ENCODE measurements around the gene ZNFX1. TPM values are rescaled to one million over a fixed set of nuclear protein-coding genes. Genes with fewer than 3 reads are reported as not detected.

ZNFX1 gene
- total and polyA plus RNA-seq, 7 donors = 8.4 to 29.6 (median 21.7) TPM

GRCh38 chr20:49320460-49320859 lies 42.6 kb upstream of the ZNFX1 start:
- DNase-seq (no peak), ATAC-seq (peak in 1 of 4 donors; percentile 26)
- no peaks in the 10 kb centered on the region for H3K36me3 ChIP-seq (ENCODE audit: insufficient read depth in 1 of 2, low read depth in 1 of 2)
- peaks cover 4% of the 10 kb centered on the region for H3K4me1 ChIP-seq
- WGBS, 3 donors = 0 to 2% (median 0%) methylated on average over 1 of the region's 1 CpG
- H3K27me3 ChIP-seq (ENCODE audit: insufficient read depth in 3 of 3, low read length in 2 of 3) = peaks cover 0 to 72% (median 16%) of the 10 kb centered on the region in 3 donors
- no peaks in the 10 kb centered on the region for H3K9me3 ChIP-seq
- intact Hi-C loops (cut with DNase I) = no loop called here
- no peak overlapping the region for H3K4me3 ChIP-seq
- H3K27ac ChIP-seq = no peak overlapping the region
- no peak for TF ChIP-seq CTCF (IDR thresholded peaks at IDR 0.05)

GRCh38 chr20:49319208-49319809 lies 41.5 kb upstream of the ZNFX1 start:
- 12 to 17% (median 12%) methylated on average over 25 of the region's 25 CpGs for WGBS, 3 donors
- H3K36me3 ChIP-seq (ENCODE audit: insufficient read depth in 1 of 2, low read depth in 1 of 2) = no peaks in the 10 kb centered on the region
- no peak overlapping the region for H3K27ac ChIP-seq
- peak overlapping the region; percentile 58 for H3K4me3 ChIP-seq
- peaks cover 0 to 61% (median 16%) of the 10 kb centered on the region in 3 donors for H3K27me3 ChIP-seq (ENCODE audit: insufficient read depth in 3 of 3, low read length in 2 of 3)
- no peaks in the 10 kb centered on the region for H3K9me3 ChIP-seq
- peaks cover 4% of the 10 kb centered on the region for H3K4me1 ChIP-seq
- TF ChIP-seq CTCF (IDR thresholded peaks at IDR 0.05) = no peak
- intact Hi-C loops (cut with DNase I) = no loop called here
- no peak for ATAC-seq
- no peak for DNase-seq

GRCh38 chr20:49318430-49319207 lies 40.8 kb upstream of the ZNFX1 start:
- no peak for TF ChIP-seq CTCF (IDR thresholded peaks at IDR 0.05)
- Histone ChIP-seq H3K36me3 (ENCODE audit: insufficient read depth in 1 of 2, low read depth in 1 of 2) (no peaks in the 10 kb centered on the region), H3K9me3 (no peaks in the 10 kb centered on the region), H3K4me3 (peak overlapping the region; percentile 58), H3K4me1 (peaks cover 4% of the 10 kb centered on the region), H3K27me3 (ENCODE audit: insufficient read depth in 3 of 3, low read length in 2 of 3) (peaks cover 0 to 61% (median 16%) of the 10 kb centered on the region in 3 donors), H3K27ac (no peak overlapping the region)
- 1% methylated on average over 63 to 70 of the region's 70 CpGs for WGBS, 3 donors
- DNase-seq = no peak
- peak; percentile 21 to 55 (median 42) for ATAC-seq
- intact Hi-C loops (cut with DNase I) = no loop called here

GRCh38 chr20:49318091-49318429 lies 40.2 kb upstream of the ZNFX1 start:
- no peak for DNase-seq
- peak in 1 of 4 donors; percentile 15 for ATAC-seq
- no peaks in the 10 kb centered on the region for H3K36me3 ChIP-seq (ENCODE audit: insufficient read depth in 1 of 2, low read depth in 1 of 2)

More at GRCh38 chr20:49318091-49318429, 40.2 kb upstream of the ZNFX1 start:
- TF ChIP-seq CTCF (IDR thresholded peaks at IDR 0.05) = no peak
- Histone ChIP-seq H3K4me1 (peaks cover 4% of the 10 kb centered on the region), H3K4me3 (peak overlapping the region; percentile 58), H3K27me3 (ENCODE audit: insufficient read depth in 3 of 3, low read length in 2 of 3) (peaks cover 0 to 61% (median 16%) of the 10 kb centered on the region in 3 donors), H3K27ac (no peak overlapping the region), H3K9me3 (no peaks in the 10 kb centered on the region)
- whole genome bisulfite sequencing, 3 donors = 5 to 8% (median 5%) methylated on average over 20 to 23 of the region's 23 CpGs
- intact Hi-C loops (cut with DNase I) = no loop called here
